Ishikawa (cell line): ENCODE data around the gene PREP.

ENCODE experiments used
- CEBPB ChIP-seq: IDR thresholded peaks from 2 replicates; pipeline ENCODE4 v1.6.1; 2012
- CREB1 ChIP-seq: IDR thresholded peaks from 2 replicates; pipeline ENCODE4 v1.6.1; 2012; ENCODE audit warnings: low read depth
- EGR1 ChIP-seq: IDR thresholded peaks from 2 replicates; pipeline ENCODE4 v1.6.1; 2012
- EP300 ChIP-seq: IDR thresholded peaks from 2 replicates; pipeline ENCODE4 v1.6.1; 2012; ENCODE audit warnings: borderline replicate concordance
- FOXM1 ChIP-seq: IDR thresholded peaks from 2 replicates; pipeline ENCODE4 v1.6.1; 2012; ENCODE audit warnings: low read depth, borderline replicate concordance
- NFIC ChIP-seq: IDR thresholded peaks from 2 replicates; pipeline ENCODE4 v1.6.1; 2012
- RAD21 ChIP-seq: IDR thresholded peaks from 2 replicates; pipeline ENCODE4 v1.6.1; 2012; ENCODE audit warnings: low read depth
- TAF1 ChIP-seq: IDR thresholded peaks from 2 replicates; pipeline ENCODE4 v1.6.1; 2012; ENCODE audit warnings: low read depth, mild to moderate bottlenecking
- TCF12 ChIP-seq: IDR thresholded peaks from 2 replicates; pipeline ENCODE4 v1.6.1; 2012; ENCODE audit warnings: low read depth
- TEAD4 ChIP-seq: IDR thresholded peaks from 2 replicates; pipeline ENCODE4 v1.6.1; 2012
- YY1 ChIP-seq: IDR thresholded peaks from 2 replicates; pipeline ENCODE4 v1.6.1; 2012; ENCODE audit warnings: low read depth
- ZBTB7A ChIP-seq: IDR thresholded peaks from 2 replicates; pipeline ENCODE4 v1.6.1; 2012; ENCODE audit warnings: low read depth
- TF ChIP-seq, protein P1 (sequence below): IDR thresholded peaks from 2 replicates; pipeline ENCODE4 v1.6.1; 2012
- TF ChIP-seq, protein P2 (sequence below): IDR thresholded peaks from 2 replicates; pipeline ENCODE4 v1.6.1; 2012
- TF ChIP-seq, protein P3 (sequence below): IDR thresholded peaks from 2 replicates; pipeline ENCODE4 v1.6.1; 2012; ENCODE audit warnings: low read depth, mild to moderate bottlenecking

Gene PREP

DNA sequence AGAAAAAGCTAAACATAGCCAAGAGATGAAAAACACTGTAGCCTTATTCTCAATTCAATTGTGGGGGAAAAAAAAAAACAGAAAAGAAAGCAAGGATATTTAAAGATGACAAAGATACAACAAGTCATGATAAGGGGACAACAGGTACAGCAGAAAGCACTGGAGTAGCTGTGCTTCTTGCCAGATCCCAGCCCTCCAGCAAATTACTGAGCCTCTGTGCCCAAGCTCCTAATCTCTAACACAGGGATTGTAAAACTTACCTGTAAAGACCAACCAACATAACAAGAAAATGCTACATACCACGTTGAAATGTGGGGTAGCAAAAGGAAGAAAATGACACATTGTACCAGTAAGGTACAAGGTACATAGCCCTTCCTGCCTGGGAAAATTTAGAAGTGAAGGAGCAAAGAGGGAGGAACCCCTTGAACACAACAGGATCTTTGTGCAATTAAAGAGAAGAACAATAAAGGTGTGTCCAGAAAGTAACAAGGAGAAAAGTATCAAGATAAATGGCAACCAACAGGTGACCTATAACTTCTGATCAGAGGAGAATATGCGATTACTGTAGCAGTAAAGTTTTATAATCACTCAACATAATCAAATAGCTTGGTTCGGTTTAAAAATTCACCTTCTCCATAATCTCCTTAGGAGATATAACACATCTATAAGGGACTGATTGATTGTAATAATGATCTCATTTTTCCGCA lies 30.6 kb downstream of the PREP start:
- TF ChIP-seq ZBTB7A (no peak), TCF12 (no peak), CEBPB (no peak), YY1 (no peak), RAD21 (no peak), TEAD4 (no peak), EP300 (no peak), NFIC (no peak), CREB1 (no peak), EGR1 (no peak), FOXM1 (no peak), TAF1 (no peak)
- TF ChIP-seq, protein P1, sequence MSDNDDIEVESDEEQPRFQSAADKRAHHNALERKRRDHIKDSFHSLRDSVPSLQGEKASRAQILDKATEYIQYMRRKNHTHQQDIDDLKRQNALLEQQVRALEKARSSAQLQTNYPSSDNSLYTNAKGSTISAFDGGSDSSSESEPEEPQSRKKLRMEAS, result no peak
- TF ChIP-seq, protein P2, sequence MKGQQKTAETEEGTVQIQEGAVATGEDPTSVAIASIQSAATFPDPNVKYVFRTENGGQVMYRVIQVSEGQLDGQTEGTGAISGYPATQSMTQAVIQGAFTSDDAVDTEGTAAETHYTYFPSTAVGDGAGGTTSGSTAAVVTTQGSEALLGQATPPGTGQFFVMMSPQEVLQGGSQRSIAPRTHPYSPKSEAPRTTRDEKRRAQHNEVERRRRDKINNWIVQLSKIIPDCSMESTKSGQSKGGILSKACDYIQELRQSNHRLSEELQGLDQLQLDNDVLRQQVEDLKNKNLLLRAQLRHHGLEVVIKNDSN, result no peak
- TF ChIP-seq, protein P3, sequence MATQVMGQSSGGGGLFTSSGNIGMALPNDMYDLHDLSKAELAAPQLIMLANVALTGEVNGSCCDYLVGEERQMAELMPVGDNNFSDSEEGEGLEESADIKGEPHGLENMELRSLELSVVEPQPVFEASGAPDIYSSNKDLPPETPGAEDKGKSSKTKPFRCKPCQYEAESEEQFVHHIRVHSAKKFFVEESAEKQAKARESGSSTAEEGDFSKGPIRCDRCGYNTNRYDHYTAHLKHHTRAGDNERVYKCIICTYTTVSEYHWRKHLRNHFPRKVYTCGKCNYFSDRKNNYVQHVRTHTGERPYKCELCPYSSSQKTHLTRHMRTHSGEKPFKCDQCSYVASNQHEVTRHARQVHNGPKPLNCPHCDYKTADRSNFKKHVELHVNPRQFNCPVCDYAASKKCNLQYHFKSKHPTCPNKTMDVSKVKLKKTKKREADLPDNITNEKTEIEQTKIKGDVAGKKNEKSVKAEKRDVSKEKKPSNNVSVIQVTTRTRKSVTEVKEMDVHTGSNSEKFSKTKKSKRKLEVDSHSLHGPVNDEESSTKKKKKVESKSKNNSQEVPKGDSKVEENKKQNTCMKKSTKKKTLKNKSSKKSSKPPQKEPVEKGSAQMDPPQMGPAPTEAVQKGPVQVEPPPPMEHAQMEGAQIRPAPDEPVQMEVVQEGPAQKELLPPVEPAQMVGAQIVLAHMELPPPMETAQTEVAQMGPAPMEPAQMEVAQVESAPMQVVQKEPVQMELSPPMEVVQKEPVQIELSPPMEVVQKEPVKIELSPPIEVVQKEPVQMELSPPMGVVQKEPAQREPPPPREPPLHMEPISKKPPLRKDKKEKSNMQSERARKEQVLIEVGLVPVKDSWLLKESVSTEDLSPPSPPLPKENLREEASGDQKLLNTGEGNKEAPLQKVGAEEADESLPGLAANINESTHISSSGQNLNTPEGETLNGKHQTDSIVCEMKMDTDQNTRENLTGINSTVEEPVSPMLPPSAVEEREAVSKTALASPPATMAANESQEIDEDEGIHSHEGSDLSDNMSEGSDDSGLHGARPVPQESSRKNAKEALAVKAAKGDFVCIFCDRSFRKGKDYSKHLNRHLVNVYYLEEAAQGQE, result no peak

DNA sequence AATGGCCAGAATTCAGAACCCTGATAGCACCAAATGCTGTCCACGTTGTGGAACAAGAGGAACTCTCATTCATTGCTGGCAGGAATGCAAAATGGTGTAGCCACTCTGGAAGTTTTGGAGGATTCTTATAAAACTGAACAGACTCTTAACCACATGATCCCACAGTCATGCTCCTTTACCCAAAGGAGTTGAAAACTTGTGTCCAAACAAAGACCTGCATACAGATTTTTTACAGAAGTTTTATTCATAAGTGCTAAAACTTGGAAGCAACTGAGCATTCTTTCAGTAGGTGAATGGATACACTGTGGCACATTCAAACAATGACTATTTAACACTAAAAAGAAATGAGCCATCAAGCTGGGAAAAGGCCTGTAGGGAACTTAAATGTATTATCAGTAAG lies 32.5 kb downstream of the PREP start:
- no peak for TF ChIP-seq EP300
- TF ChIP-seq, protein P1, result no peak
- TF ChIP-seq NFIC, result no peak
- TF ChIP-seq CREB1, result no peak
- no peak for TF ChIP-seq FOXM1
- TF ChIP-seq TEAD4, result no peak
- TF ChIP-seq, protein P2, result no peak
- no peak for TF ChIP-seq TAF1

DNA sequence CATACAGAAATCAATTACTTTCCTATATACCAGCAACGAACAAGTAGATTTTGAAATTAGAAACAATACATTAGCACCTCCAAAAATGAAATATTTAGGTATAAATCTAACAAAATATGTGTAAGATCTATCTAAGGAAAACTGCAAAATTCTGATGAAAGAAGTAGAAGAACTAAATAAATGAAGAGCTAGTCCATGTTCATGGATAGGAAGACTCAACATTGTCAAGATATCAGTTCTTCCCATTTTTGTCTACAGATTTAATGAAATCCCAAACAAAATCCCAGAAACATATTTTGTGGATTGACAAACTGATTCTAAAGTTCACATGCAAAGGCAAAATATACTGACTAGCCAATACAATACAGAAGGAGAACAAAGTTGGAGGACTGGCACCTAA lies 33.7 kb downstream of the PREP start:
- no peak for TF ChIP-seq RAD21
- TF ChIP-seq FOXM1, result no peak
- no peak for TF ChIP-seq TEAD4
- TF ChIP-seq, protein P1, result no peak
- no peak for TF ChIP-seq EP300
- no peak for TF ChIP-seq TCF12
- TF ChIP-seq, protein P2, result no peak
- TF ChIP-seq EGR1, result no peak
- no peak for TF ChIP-seq CREB1
- TF ChIP-seq, protein P3, result no peak
- TF ChIP-seq ZBTB7A, result no peak
- TF ChIP-seq TAF1, result no peak

DNA sequence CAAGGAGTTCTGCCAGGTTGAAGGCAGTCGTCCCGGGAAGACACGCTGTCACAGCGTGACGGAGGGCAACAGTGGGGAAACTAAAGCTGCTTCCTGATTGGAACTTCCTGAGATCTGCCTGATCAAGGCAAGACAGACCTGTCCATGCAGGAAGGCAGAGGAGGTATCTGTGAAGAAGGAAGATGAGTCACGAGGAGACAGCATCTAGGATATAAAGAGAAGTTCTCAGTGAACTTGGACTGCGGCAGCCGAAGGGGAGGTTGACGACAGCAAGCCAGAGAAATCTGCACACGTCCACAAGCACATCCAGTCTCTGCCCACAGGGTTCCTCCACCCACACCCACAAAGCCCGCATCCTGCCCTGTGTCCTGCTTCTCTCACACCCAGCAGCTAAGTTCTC lies 38.6 kb downstream of the PREP start:
- TF ChIP-seq, protein P1, result no peak
- TF ChIP-seq, protein P2, result no peak
- TF ChIP-seq CEBPB (no peak), CREB1 (no peak), TEAD4 (no peak), TAF1 (no peak), EP300 (no peak), ZBTB7A (no peak), NFIC (no peak), TCF12 (no peak), FOXM1 (no peak), YY1 (no peak), RAD21 (no peak), EGR1 (no peak)
- TF ChIP-seq, protein P3, result no peak
